Small intestine (tissue), 7 donors: ENCODE measurements around the gene TSPAN31. TPM values are rescaled to one million over a fixed set of nuclear protein-coding genes. Genes with fewer than 3 reads are reported as not detected.
A peak's percentile ranks its signal among the peaks of the same experiment; 100 is the strongest.

Experiments used
- DNase-seq, 2 donors: peaks; one replicate each; pipeline versions ENCODE4 v3.0.0 to v3.0.0-alpha.2; 2013
- FAIRE-seq: peaks from 2 replicates; lab custom pipeline; 2012; peaks lifted over from hg19 to GRCh38; lab: Jason Lieb, UNC
- H3K27ac ChIP-seq, 3 donors: one replicate each; pipeline ENCODE4 v1.5.1; 2013; ENCODE audit warnings: low read length in 2 of 3, mild to moderate bottlenecking in 2 of 3, control low read depth in 1 of 3, inconsistent platforms in 1 of 3, low read depth in 1 of 3, moderate library complexity in 1 of 3
- H3K27me3 ChIP-seq, 3 donors: one replicate each; pipeline ENCODE4 v1.6.1; 2013; ENCODE audit warnings: low read length in 3 of 3, inconsistent platforms in 1 of 3; ENCODE audit not compliant: control insufficient read depth in 3 of 3, insufficient read depth in 3 of 3
- H3K36me3 ChIP-seq, 3 donors: one replicate each; pipeline ENCODE4 v1.6.1; 2013; ENCODE audit warnings: low read length in 3 of 3, inconsistent platforms in 1 of 3, low read depth in 1 of 3, mild to moderate bottlenecking in 1 of 3, moderate library complexity in 1 of 3; ENCODE audit not compliant: control insufficient read depth in 3 of 3, insufficient read depth in 2 of 3
- H3K4me1 ChIP-seq, 3 donors: one replicate each; pipeline ENCODE4 v1.6.1; 2013; ENCODE audit warnings: low read length in 2 of 3, inconsistent platforms in 1 of 3, low read depth in 1 of 3, mild to moderate bottlenecking in 1 of 3, moderate library complexity in 1 of 3; ENCODE audit not compliant: control insufficient read depth in 3 of 3, insufficient read depth in 2 of 3
- H3K4me3 ChIP-seq, 3 donors: one replicate each; pipeline ENCODE4 v1.5.1; 2013; ENCODE audit warnings: low read length in 3 of 3, control low read depth in 1 of 3, inconsistent platforms in 1 of 3, low read depth in 1 of 3, mild to moderate bottlenecking in 1 of 3, moderate library complexity in 1 of 3
- H3K9me3 ChIP-seq, 2 donors: one replicate each; pipeline ENCODE4 v1.6.1; 2013; ENCODE audit warnings: low read depth in 1 of 2, low read length in 1 of 2; ENCODE audit not compliant: control insufficient read depth in 2 of 2, insufficient read depth in 1 of 2
- WGBS, 3 donors: extraction: QIAGEN DNeasy Blood & Tissue Kit; methylation state at CpG; one replicate each; pipeline ENCODE4 v1.1.7; 2013; 5-methylcytosine and 5-hydroxymethylcytosine counted together
- polyA plus RNA-seq, 4 donors: library from polyadenylated mRNA; stranded (reverse) in 3 of 4; unstranded in 1 of 4; fragments of 200-250 nt in 3 of 4; fragments of 120-200 nt in 1 of 4; gene quantifications; one replicate each; pipeline versions ENCODE4 v1.2.1 to v1.2.3, GENCODE V29; 2013
- donor health status: healthy with polysubstance abuse.
- donor health status: control.
- donor health status: control.
- donor health status: Bipolar disorder and iron deficiency.
- donor health status: healthy.

Gene TSPAN31
- polyA plus RNA-seq, 4 donors: 13.2 to 62.8 (median 24.5) TPM

DNA sequence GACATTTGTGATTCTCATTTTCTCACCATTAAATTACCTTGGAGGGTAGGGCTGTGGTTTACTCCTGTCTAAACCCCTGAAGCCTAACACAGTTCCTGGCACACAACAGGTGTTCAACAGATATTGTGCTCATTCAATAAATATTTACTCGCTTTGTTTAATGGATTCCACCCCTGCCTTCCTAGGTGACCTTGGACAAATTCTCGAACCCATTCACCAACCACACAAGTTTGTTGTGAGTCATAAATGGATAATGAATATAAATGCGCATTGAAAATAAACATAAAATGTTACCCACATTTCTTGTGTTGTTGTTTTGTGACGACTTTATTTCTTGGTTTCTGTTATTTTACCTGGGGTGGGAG is 37.4 kb downstream of the TSPAN31 start:
- Histone ChIP-seq H3K9me3 (no peaks in the 10 kb centered on the region), H3K4me3 (peak overlapping the region in 1 of 3 donors; percentile 99), H3K27ac (no peak overlapping the region), H3K27me3 (no peaks in the 10 kb centered on the region), H3K4me1 (peaks cover 0 to 7% (median 2%) of the 10 kb centered on the region in 3 donors), H3K36me3 (peaks cover 5 to 23% (median 7%) of the 10 kb centered on the region in 3 donors)
- no peak for FAIRE-seq
- 8 to 21% (median 13%) methylated on average over 4 of the region's 4 CpGs for WGBS, 3 donors
- no peak for DNase-seq

DNA sequence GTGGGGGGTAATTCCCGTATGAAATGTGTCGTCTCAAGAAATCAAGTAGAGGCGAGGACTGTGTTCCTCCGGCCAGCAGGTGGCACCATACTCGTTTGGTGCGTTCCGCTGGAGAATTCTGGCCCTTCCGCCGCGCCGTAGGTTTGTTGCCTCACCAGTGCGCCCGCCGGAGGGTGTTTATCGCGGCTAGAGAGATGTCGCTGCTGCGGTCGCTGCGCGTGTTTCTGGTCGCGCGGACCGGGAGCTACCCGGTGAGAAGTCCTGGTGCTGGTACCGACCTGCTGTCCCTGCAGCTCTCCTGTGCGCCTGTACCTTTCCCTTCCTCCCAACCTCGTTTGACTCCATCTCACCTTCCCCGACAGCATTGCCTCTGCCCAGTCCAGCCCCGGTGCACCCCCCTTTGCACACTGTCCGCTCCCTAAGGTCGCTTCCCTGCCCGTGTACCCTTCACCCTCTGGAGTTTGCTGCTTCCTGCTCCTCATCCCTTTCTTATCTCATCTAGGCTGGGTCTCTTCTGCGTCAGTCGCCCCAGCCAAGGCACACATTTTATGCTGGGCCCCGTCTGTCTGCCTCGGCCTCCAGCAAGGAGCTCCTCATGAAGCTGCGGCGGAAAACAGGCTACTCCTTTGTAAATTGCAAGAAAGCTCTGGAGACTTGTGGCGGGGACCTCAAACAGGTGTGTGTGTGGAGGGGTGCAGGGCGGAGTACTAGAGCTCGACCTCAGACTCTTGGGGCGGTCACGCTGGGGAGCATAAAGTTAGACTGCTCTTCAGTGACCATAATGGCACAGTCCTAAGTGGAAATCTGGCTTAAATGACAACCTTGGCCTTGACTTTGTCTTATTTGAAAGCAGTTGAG is 38.0 kb downstream of the TSPAN31 start, which contains the start of gene TSFM:
Gene TSFM, plus strand, starts transcription at position 180 of the 858 bp plus-strand sequence. Its CDS starts 15 bp downstream, at position 195.
- WGBS, 3 donors: 0 to 1% (median 0%) methylated on average over 42 to 45 of the region's 45 CpGs
- peak; percentile 94 to 98 for DNase-seq
- Histone ChIP-seq H3K9me3 (no peaks in the 10 kb centered on the region), H3K4me1 (peaks cover 0 to 7% (median 2%) of the 10 kb centered on the region in 3 donors), H3K4me3 (peak within 1 kb of the TSS; percentile 64 to 99 (median 67)), H3K36me3 (peaks cover 5 to 23% (median 9%) of the 10 kb centered on the region in 3 donors), H3K27ac (peak within 1 kb of the TSS in 2 of 3 donors; percentile 69), H3K27me3 (no peaks in the 10 kb centered on the region)
- no peak for FAIRE-seq

DNA sequence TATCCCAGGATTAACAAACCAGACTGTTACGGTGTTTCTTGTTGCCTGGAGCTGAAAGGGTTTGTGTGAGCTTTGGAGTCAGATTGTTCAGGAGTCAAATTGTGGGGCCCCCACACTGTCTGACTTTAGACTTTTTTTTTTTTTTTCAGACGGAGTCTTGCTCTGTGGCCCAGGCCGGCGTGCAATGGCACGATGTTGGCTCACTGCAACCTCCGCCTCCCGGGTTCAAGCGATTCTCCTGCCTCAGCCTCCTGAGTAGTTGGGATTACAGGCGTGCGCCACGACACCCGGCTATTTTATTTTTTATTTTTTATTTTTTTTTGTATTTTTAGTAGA is 38.6 kb downstream of the TSPAN31 start:
- DNase-seq: no peak
- no peak for FAIRE-seq
- peaks cover 0 to 7% (median 2%) of the 10 kb centered on the region in 3 donors for H3K4me1 ChIP-seq
- no peaks in the 10 kb centered on the region for H3K9me3 ChIP-seq
- H3K36me3 ChIP-seq: peaks cover 5 to 27% (median 9%) of the 10 kb centered on the region in 3 donors
- H3K27me3 ChIP-seq: no peaks in the 10 kb centered on the region
- H3K4me3 ChIP-seq: peak overlapping the region; percentile 64 to 99 (median 67)
- H3K27ac ChIP-seq: no peak overlapping the region
- 79 to 84% (median 81%) methylated on average over 12 of the region's 12 CpGs for WGBS, 3 donors

DNA sequence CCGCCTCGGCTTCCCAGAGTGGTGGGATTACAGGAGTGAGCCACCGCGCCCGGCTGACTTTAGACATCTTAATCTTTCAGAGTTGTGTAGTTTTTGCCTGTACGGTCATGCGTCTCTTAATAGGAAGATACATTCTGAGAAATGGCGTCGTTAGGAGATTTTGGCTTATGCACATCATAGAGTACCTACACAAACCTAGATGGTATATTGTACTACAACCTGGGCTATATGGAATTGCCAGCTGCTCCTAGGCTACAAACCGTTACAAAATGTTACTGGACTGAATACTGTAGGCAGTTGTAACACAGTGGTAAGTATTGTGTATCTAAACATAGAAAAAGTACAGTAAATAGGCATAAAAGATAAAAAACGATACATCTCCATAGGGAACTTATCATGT is 39.0 kb downstream of the TSPAN31 start:
- H3K9me3 ChIP-seq: no peaks in the 10 kb centered on the region
- no peak overlapping the region for H3K4me3 ChIP-seq
- WGBS, 3 donors: 88 to 94% (median 93%) methylated on average over 11 of the region's 11 CpGs

DNA sequence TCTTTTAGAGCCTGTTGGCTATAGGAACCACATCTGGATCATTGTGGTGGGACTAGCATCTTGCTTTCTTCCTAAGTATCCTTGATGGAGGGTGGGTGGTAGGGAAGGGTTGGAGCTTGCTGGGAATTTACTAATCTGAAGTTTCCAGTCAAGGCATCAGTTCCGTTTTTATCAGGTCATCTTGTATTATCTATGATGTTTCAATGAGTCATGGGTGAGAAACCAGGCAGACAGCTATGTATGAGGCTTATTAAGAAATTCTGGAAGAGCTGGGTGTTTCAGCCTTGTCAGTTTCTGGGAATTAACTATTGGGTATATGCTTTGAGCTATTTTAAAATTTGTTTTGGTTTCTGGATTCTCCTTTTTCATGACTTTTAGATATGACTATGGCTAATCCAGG is 49.1 kb downstream of the TSPAN31 start:
- FAIRE-seq (no peak), DNase-seq (no peak)
- 16 to 36% (median 31%) methylated on average over 1 of the region's 1 CpG for WGBS, 3 donors
- Histone ChIP-seq H3K4me3 (no peak overlapping the region), H3K9me3 (no peaks in the 10 kb centered on the region), H3K4me1 (no peaks in the 10 kb centered on the region), H3K36me3 (peaks cover 12 to 43% (median 15%) of the 10 kb centered on the region in 3 donors), H3K27me3 (no peaks in the 10 kb centered on the region), H3K27ac (no peak overlapping the region)

More for the DNA sequence above, 39.0 kb downstream of the TSPAN31 start:
- H3K27me3 ChIP-seq: no peaks in the 10 kb centered on the region
- peaks cover 5 to 30% (median 9%) of the 10 kb centered on the region in 3 donors for H3K36me3 ChIP-seq
- peaks cover 0 to 7% (median 2%) of the 10 kb centered on the region in 3 donors for H3K4me1 ChIP-seq
- DNase-seq: no peak
- no peak for FAIRE-seq
- no peak overlapping the region for H3K27ac ChIP-seq

DNA sequence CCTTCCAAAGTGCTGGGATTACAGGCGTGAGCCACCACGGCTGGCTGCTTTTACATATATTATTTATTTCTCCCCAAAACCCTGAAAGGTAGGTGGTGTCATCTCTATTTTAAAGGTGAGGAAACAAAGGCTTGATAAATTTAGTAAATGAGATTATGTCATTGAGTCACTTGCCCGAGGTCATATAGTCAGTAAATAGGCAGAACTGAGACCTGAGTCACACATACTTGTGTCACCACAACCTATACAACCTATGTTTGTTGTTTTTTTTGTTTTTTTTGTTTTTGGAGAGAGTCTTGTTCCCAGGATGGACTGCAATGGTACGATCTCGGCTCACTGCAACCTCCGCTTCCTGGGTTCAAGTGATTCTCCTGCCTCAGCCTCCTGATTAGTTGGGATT is 50.5 kb downstream of the TSPAN31 start:
- FAIRE-seq: no peak
- WGBS, 3 donors: 92 to 95% (median 93%) methylated on average over 6 of the region's 6 CpGs
- no peak overlapping the region for H3K27ac ChIP-seq

DNA sequence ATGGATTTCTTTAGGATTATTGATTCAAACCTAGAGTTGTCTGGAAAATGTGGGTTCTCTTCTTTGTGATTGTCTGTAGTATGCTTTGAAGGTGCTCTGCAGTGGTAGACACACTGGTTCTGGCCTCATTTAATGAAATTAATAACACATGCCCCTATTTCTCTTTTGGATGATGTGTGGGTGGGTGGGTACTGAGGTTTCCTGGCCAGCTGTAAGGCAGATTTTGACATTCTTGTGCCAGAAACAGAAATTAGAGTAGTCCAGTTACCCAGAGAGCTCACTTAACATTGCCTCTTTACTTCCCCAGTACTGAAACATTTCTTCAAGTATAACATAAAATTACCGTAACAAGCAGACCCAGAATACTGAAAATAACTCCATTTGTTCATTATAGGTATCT is 52.2 kb downstream of the TSPAN31 start:
- H3K27me3 ChIP-seq: no peaks in the 10 kb centered on the region
- H3K4me1 ChIP-seq: no peaks in the 10 kb centered on the region
- H3K36me3 ChIP-seq: peaks cover 13 to 36% (median 23%) of the 10 kb centered on the region in 3 donors
- DNase-seq: no peak
- no peak overlapping the region for H3K27ac ChIP-seq
- no peaks in the 10 kb centered on the region for H3K9me3 ChIP-seq
- H3K4me3 ChIP-seq: no peak overlapping the region
- no peak for FAIRE-seq
- WGBS, 3 donors: 96 to 100% (median 97%) methylated on average over 1 of the region's 1 CpG

More for the DNA sequence above, 50.5 kb downstream of the TSPAN31 start:
- H3K4me3 ChIP-seq: no peak overlapping the region
- H3K9me3 ChIP-seq: no peaks in the 10 kb centered on the region
- peaks cover 12 to 36% (median 22%) of the 10 kb centered on the region in 3 donors for H3K36me3 ChIP-seq
- H3K27me3 ChIP-seq: no peaks in the 10 kb centered on the region
- no peak for DNase-seq
- H3K4me1 ChIP-seq: no peaks in the 10 kb centered on the region

DNA sequence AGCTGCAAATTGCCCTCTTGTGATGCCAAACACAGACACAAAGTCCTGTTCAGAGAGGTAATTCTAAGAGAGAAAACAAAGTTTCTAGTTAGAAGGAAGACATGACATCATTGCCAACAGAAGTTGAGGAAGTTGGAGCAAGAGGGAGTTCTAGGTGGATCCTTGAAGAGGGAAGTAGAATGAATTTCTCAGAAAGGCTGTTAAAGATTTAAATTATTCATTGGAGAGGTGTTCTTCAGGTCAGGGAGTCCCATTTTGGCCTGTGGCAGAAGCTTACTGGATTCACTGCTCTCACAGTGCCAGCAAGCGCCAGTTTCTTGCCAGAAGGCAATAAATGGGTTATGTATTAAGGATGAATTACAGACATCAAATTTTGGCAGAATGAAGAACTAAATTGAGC is 53.1 kb downstream of the TSPAN31 start:
- peaks cover 12 to 34% (median 24%) of the 10 kb centered on the region in 3 donors for H3K36me3 ChIP-seq
- no peaks in the 10 kb centered on the region for H3K27me3 ChIP-seq
- no peaks in the 10 kb centered on the region for H3K9me3 ChIP-seq
- no peak for FAIRE-seq
- no peak for DNase-seq
- WGBS, 3 donors: 86 to 100% (median 95%) methylated on average over 1 of the region's 1 CpG
- no peaks in the 10 kb centered on the region for H3K4me1 ChIP-seq
- no peak overlapping the region for H3K4me3 ChIP-seq
- no peak overlapping the region for H3K27ac ChIP-seq
